Panc1 (cell line): ENCODE data around the gene MECR.

Experiments
- CTCF ChIP-seq: fragments of 450-650 bp; IDR thresholded peaks from 2 replicates; pipeline ENCODE4 v1.5.1; 2017; ENCODE audit warnings: mild to moderate bottlenecking
- POLR2AphosphoS5 ChIP-seq: IDR thresholded peaks from 2 replicates; pipeline ENCODE4 v1.6.1; 2012; ENCODE audit warnings: mild to moderate bottlenecking, low read depth, low read length, moderate library complexity

GRCh38 chr1:29234471-29234870 lies 3.7 kb upstream of the MECR start:
- TF ChIP-seq CTCF = no peak
- no peak for TF ChIP-seq POLR2AphosphoS5
